Thoracic aorta endothelial cell (primary cell): ENCODE data around the gene CXCR4. TPM values are rescaled to one million over a fixed set of nuclear protein-coding genes. Genes with fewer than 3 reads are reported as not detected.

Experiments used
- total RNA-seq: library from RNA; depleted of rRNA; stranded (reverse); fragments of >200 nt; gene quantifications from 2 replicates; pipeline ENCODE4 v1.2.3, GENCODE V29; 2012

The CXCR4 gene
- total RNA-seq: 93.5 and 126 TPM in 2 replicates

GRCh38 chr2:136117909-136118818 lies at the start of gene CXCR4:
Gene CXCR4 (minus strand): TSS chr2:136118149. CDS start chr2:136118060, 89 bp downstream.

Other genes with a start within 250 kb of the CXCR4 start
- 36.6 and 50.0 TPM in 2 replicates for gene MCM6, start 241.7 kb downstream of the CXCR4 start, total RNA-seq
- gene DARS1, start 132.5 kb downstream of the CXCR4 start, total RNA-seq: 99.9 and 113 TPM in 2 replicates